Measurements from ENCODE around the gene CEACAM1. TPM values are rescaled to one million over a fixed set of nuclear protein-coding genes. Genes with fewer than 3 reads are reported as not detected.

CEACAM1 gene
- polyA plus RNA-seq, 1 donor from 2014 or later, result 0.12 TPM

- H3K4me3 ChIP-seq (ENCODE audit: low read length), result no peak overlapping the region
- H3K4me2 ChIP-seq (ENCODE audit: low read length), result no peak overlapping the region
- no peaks in the 10 kb centered on the region for H3K9me3 ChIP-seq (ENCODE audit: low read length)
- H3K36me3 ChIP-seq (ENCODE audit: insufficient read depth, low read length), result no peaks in the 10 kb centered on the region
- H2AFZ ChIP-seq (ENCODE audit: low read depth, low read length), result no peak overlapping the region
- no peaks in the 10 kb centered on the region for H4K20me1 ChIP-seq (ENCODE audit: insufficient read depth)
- H3F3A ChIP-seq (ENCODE audit: insufficient read depth, low read length, poor library complexity, severe bottlenecking), result no peaks in the 10 kb centered on the region
- H3K9ac ChIP-seq (ENCODE audit: low read length), result no peak overlapping the region
- no peaks in the 10 kb centered on the region for H3K9me2 ChIP-seq (ENCODE audit: insufficient read depth, low read length)
- no peaks in the 10 kb centered on the region for H3K79me2 ChIP-seq (replicated peaks; ENCODE audit: insufficient read depth, low read length)
- H3K27ac ChIP-seq (ENCODE audit: low read length), result no peak overlapping the region
- no peaks in the 10 kb centered on the region for H3K27me3 ChIP-seq (ENCODE audit: insufficient read depth, low read depth, low read length)
- TF ChIP-seq, protein P1, sequence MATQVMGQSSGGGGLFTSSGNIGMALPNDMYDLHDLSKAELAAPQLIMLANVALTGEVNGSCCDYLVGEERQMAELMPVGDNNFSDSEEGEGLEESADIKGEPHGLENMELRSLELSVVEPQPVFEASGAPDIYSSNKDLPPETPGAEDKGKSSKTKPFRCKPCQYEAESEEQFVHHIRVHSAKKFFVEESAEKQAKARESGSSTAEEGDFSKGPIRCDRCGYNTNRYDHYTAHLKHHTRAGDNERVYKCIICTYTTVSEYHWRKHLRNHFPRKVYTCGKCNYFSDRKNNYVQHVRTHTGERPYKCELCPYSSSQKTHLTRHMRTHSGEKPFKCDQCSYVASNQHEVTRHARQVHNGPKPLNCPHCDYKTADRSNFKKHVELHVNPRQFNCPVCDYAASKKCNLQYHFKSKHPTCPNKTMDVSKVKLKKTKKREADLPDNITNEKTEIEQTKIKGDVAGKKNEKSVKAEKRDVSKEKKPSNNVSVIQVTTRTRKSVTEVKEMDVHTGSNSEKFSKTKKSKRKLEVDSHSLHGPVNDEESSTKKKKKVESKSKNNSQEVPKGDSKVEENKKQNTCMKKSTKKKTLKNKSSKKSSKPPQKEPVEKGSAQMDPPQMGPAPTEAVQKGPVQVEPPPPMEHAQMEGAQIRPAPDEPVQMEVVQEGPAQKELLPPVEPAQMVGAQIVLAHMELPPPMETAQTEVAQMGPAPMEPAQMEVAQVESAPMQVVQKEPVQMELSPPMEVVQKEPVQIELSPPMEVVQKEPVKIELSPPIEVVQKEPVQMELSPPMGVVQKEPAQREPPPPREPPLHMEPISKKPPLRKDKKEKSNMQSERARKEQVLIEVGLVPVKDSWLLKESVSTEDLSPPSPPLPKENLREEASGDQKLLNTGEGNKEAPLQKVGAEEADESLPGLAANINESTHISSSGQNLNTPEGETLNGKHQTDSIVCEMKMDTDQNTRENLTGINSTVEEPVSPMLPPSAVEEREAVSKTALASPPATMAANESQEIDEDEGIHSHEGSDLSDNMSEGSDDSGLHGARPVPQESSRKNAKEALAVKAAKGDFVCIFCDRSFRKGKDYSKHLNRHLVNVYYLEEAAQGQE (IDR thresholded peaks at IDR 0.05; ENCODE audit: borderline replicate concordance), result no peak
- TF ChIP-seq MXI1 (conservative IDR thresholded peaks at IDR 0.05; ENCODE audit: poor library complexity, severe bottlenecking), result no peak
- no peak for TF ChIP-seq TAF1 (IDR thresholded peaks at IDR 0.05; ENCODE audit: low read depth)
These were observed 58.7 kb downstream of the CEACAM1 start for GRCh38 chr19:42469311-42470235.

DNA sequence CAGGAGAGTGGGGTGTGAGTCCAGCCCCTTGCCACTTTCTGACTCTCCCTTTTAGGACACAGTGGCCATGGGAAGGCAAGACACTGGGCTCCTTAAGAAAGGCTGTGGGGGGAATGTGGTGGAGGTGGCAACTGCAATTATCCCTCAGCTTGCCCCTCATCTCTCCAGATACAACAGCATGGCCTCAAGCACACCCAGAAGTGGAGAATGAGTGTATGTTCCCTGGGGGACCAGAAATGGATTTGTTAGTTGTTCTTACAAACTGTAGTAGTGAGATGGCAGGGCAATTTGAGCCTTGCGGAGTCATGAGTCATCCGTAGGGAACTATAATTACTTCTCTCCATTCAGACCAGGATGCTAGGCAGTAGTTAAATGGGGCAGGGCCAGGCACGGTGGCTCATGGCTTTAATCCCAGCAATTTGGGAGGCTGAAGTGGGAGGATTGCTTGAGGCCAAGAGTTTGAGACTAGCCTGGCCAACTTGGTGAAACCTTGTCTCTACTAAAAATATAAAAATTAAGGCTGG is 59.9 kb downstream of the CEACAM1 start:
- Histone ChIP-seq H3K4me3 (ENCODE audit: low read length) (no peak overlapping the region), H3K27ac (ENCODE audit: low read length) (no peak overlapping the region), H3F3A (ENCODE audit: insufficient read depth, low read length, poor library complexity, severe bottlenecking) (no peaks in the 10 kb centered on the region), H3K27me3 (ENCODE audit: insufficient read depth, low read depth, low read length) (no peaks in the 10 kb centered on the region), H3K9me3 (ENCODE audit: low read length) (no peaks in the 10 kb centered on the region), H3K79me2 (replicated peaks; ENCODE audit: insufficient read depth, low read length) (no peaks in the 10 kb centered on the region), H3K36me3 (ENCODE audit: insufficient read depth, low read length) (no peaks in the 10 kb centered on the region), H3K4me2 (ENCODE audit: low read length) (no peak overlapping the region), H4K20me1 (ENCODE audit: insufficient read depth) (no peaks in the 10 kb centered on the region), H3K9me2 (ENCODE audit: insufficient read depth, low read length) (no peaks in the 10 kb centered on the region), H2AFZ (ENCODE audit: low read depth, low read length) (no peak overlapping the region), H3K9ac (ENCODE audit: low read length) (no peak overlapping the region)
- TF ChIP-seq CTCF (IDR thresholded peaks at IDR 0.05; ENCODE audit: poor library complexity, severe bottlenecking) (no peak), POLR2AphosphoS5 (IDR thresholded peaks at IDR 0.05) (no peak), TAF1 (IDR thresholded peaks at IDR 0.05; ENCODE audit: low read depth) (no peak), EP300 (conservative IDR thresholded peaks at IDR 0.05; ENCODE audit: poor library complexity, severe bottlenecking) (no peak), EZH2 (IDR thresholded peaks at IDR 0.05; ENCODE audit: borderline replicate concordance, insufficient read depth, low read length, poor library complexity, severe bottlenecking) (no peak), MXI1 (conservative IDR thresholded peaks at IDR 0.05; ENCODE audit: poor library complexity, severe bottlenecking) (no peak), RAD21 (conservative IDR thresholded peaks at IDR 0.05) (no peak), SMC3 (conservative IDR thresholded peaks at IDR 0.05; ENCODE audit: poor library complexity) (no peak)
- TF ChIP-seq, protein P1 (IDR thresholded peaks at IDR 0.05; ENCODE audit: borderline replicate concordance), result no peak
